ENCODE data around the gene B4GALT2. TPM values are rescaled to one million over a fixed set of nuclear protein-coding genes. Genes with fewer than 3 reads are reported as not detected.
A peak's percentile ranks its signal among the peaks of the same experiment; 100 is the strongest.

B4GALT2 gene
- total and polyA plus RNA-seq, 8 donors = 33.2 to 58.9 (median 43.5) TPM

- Histone ChIP-seq H3K4me1 (no peaks in the 10 kb centered on the region), H3K27me3 (no peaks in the 10 kb centered on the region), H3K4me3 (no peak overlapping the region), H3K9me3 (no peaks in the 10 kb centered on the region), H3K27ac (no peak overlapping the region), H3K36me3 (no peaks in the 10 kb centered on the region)
- TF ChIP-seq, protein P1, sequence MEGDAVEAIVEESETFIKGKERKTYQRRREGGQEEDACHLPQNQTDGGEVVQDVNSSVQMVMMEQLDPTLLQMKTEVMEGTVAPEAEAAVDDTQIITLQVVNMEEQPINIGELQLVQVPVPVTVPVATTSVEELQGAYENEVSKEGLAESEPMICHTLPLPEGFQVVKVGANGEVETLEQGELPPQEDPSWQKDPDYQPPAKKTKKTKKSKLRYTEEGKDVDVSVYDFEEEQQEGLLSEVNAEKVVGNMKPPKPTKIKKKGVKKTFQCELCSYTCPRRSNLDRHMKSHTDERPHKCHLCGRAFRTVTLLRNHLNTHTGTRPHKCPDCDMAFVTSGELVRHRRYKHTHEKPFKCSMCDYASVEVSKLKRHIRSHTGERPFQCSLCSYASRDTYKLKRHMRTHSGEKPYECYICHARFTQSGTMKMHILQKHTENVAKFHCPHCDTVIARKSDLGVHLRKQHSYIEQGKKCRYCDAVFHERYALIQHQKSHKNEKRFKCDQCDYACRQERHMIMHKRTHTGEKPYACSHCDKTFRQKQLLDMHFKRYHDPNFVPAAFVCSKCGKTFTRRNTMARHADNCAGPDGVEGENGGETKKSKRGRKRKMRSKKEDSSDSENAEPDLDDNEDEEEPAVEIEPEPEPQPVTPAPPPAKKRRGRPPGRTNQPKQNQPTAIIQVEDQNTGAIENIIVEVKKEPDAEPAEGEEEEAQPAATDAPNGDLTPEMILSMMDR (IDR thresholded peaks at IDR 0.05) = no peak
- DNase-seq = peak in 1 of 4 donors; percentile 68
- ATAC-seq = no peak
- intact Hi-C loops (cut with DNase I) = no loop called here
Measured at GRCh38 chr1:44016890-44017400, 37.9 kb downstream of the B4GALT2 start.

DNA sequence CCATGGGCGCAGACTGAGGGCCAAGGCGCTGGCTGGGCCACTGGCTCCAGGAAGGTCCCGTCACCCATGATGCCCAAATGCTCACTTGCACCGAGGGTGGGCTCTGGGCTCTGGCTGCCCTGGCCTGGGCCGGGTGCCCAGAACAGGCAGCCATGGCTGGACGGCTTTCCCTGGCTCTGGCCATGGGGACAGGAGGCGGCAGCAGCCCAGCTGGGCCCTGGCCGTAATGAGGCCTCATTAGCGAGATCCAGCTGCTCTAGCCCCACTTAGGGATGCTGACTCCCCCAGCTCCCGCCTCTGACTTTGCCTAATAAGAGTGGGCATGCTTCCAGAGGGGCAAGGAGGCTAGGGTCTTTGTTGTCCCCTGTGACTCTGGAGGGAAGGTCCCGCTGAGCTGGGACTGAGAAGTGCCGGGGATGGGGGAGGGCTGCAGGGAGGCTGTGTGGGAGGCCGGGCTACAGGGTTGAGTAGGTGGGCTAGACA is 40.5 kb downstream of the B4GALT2 start:
- intact Hi-C loops (cut with DNase I) = no loop called here
- peaks cover 0 to 3% of the 10 kb centered on the region in 2 donors for H3K36me3 ChIP-seq
- peak in 3 of 4 donors; percentile 49 to 68 (median 66) for DNase-seq

GRCh38 chr1:44020464-44020863 is 41.5 kb downstream of the B4GALT2 start:
- Histone ChIP-seq H3K27ac (no peak overlapping the region), H3K4me3 (no peak overlapping the region), H3K4me1 (no peaks in the 10 kb centered on the region), H3K9me3 (no peaks in the 10 kb centered on the region), H3K27me3 (no peaks in the 10 kb centered on the region), H3K36me3 (peaks cover 0 to 3% of the 10 kb centered on the region in 2 donors)
- TF ChIP-seq, protein P1 (IDR thresholded peaks at IDR 0.05) = no peak
- DNase-seq = peak in 1 of 4 donors; percentile 26
- ATAC-seq = no peak
- intact Hi-C loops (cut with DNase I) = no loop called here

More for the DNA sequence above, 40.5 kb downstream of the B4GALT2 start:
- TF ChIP-seq, protein P1 (IDR thresholded peaks at IDR 0.05) = no peak
- Histone ChIP-seq H3K4me3 (no peak overlapping the region), H3K9me3 (no peaks in the 10 kb centered on the region), H3K27me3 (no peaks in the 10 kb centered on the region), H3K27ac (no peak overlapping the region), H3K4me1 (no peaks in the 10 kb centered on the region)
- ATAC-seq = no peak

- Histone ChIP-seq H3K27me3 (no peaks in the 10 kb centered on the region), H3K4me1 (no peaks in the 10 kb centered on the region), H3K27ac (no peak overlapping the region), H3K36me3 (peaks cover 0 to 3% of the 10 kb centered on the region in 2 donors), H3K4me3 (no peak overlapping the region), H3K9me3 (no peaks in the 10 kb centered on the region)
- ATAC-seq (no peak), DNase-seq (peak in 1 of 4 donors; percentile 63)
- intact Hi-C loops (cut with DNase I) = no loop called here
- TF ChIP-seq, protein P1 (IDR thresholded peaks at IDR 0.05) = no peak
Measured at GRCh38 chr1:44021156-44021555, 42.1 kb downstream of the B4GALT2 start.

DNA sequence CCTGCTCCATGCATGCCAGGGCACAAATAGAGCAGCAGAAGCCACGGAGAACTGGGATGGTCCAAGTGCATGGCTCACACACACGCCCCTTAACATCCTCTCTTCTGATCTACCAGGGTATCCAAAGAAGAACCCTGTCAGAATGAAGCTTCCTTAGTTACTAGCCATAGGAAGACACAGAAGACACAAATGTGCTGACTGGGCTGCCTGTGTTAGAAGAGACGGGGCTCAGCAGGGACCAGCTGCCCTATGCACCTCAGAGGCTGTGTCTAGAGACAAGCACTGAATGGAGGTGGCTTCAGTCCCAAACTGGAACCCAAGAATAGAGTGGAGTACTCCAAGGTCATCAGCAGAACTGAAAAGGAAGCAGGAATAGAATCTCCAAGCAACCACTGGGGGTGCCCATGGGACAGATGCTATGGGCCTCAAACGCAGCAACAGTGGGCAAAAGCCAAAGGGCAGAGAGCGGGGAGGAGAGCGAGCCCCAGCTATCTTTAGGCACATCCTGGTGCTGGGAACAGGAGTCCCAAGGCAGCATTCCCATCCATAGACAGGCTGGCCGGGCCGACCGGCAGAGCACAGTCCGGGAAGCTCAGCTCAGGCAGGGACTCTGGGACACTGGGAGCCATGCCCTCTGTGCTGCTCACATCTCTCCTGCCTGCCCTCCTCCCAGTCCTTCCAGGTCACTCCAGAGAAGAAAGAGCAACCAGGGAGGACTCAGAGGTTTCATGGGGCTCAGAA is 42.7 kb downstream of the B4GALT2 start:
- Histone ChIP-seq H3K36me3 (peaks cover 0 to 3% of the 10 kb centered on the region in 2 donors), H3K4me1 (peaks cover 0 to 5% of the 10 kb centered on the region in 2 donors), H3K27me3 (no peaks in the 10 kb centered on the region), H3K27ac (no peak overlapping the region), H3K9me3 (no peaks in the 10 kb centered on the region), H3K4me3 (no peak overlapping the region)
- no peak for ATAC-seq
- intact Hi-C loops (cut with DNase I) = no loop called here
- DNase-seq = peak in 1 of 4 donors; percentile 62
- TF ChIP-seq, protein P1 (IDR thresholded peaks at IDR 0.05) = no peak
